Neural cell (in vitro differentiated cells): ENCODE data around the gene FOSL1.

ENCODE experiments used
- CTCF ChIP-seq: fragments of 450-650 bp; IDR thresholded peaks from 2 replicates; pipeline ENCODE4 v1.5.1; 2014; ENCODE audit warnings: antibody characterized with exemption, mild to moderate bottlenecking, moderate library complexity; ENCODE audit not compliant: poor library complexity, severe bottlenecking
- EZH2 ChIP-seq: fragments of 200-600, 300-800 bp; shearing (Covaris generic), sonication (generic); IDR thresholded peaks from 2 replicates; pipeline ENCODE4 v1.6.1; 2014; ENCODE audit warnings: antibody characterized with exemption, low read length, borderline replicate concordance, mild to moderate bottlenecking; ENCODE audit not compliant: insufficient read depth, poor library complexity, severe bottlenecking
- POLR2AphosphoS5 ChIP-seq: IDR thresholded peaks from 2 replicates; pipeline ENCODE4 v1.6.1; 2012
- REST ChIP-seq: IDR thresholded peaks from 2 replicates; pipeline ENCODE4 v1.6.1; 2012; ENCODE audit warnings: borderline replicate concordance
- SMC3 ChIP-seq: fragments of 450-650 bp; conservative IDR thresholded peaks from 2 replicates; pipeline ENCODE4 v1.6.1; 2014; ENCODE audit warnings: antibody characterized with exemption, mild to moderate bottlenecking, moderate library complexity; ENCODE audit not compliant: poor library complexity
- TAF1 ChIP-seq: IDR thresholded peaks from 2 replicates; pipeline ENCODE4 v1.6.1; 2012; ENCODE audit warnings: low read depth

DNA sequence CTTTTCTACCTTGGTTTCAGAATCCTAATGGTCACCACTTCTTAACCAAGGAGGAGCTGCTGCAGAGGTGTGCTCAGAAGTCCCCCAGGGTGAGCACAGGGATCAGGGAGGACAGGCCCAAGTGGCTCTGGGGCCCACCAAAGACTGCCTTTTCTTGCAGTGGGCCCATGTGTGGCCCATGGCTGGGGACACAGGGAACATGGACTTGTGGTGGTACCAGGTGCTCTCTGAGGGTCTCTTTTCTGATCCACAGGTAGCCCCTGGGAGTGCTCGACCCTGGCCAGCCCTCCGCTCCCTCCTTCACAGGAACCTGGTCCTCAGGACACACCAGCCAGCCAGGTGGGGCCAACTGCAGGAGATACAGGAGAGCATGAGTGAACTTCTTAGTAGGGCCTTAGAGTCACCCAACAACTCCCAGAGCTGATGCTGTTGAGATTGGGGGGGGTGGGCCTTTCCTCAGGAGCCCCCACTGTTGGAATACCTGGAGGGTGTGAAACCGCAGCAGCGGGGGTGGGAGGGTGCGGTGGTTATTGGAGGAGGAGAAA, 37.9 kb downstream of the FOSL1 start:
- TF ChIP-seq SMC3 (no peak), CTCF (no peak), TAF1 (no peak), EZH2 (no peak), REST (no peak), POLR2AphosphoS5 (no peak)
